ENCODE data around the gene AMMECR1L.
"Not testable (repeated sequence)": the region's sequence is repeated elsewhere in the genome, so short reads cannot be mapped to it uniquely, and the experiment has no call there.

The AMMECR1L gene

GRCh38 chr2:127885780-127886592 lies at the start of gene AMMECR1L:
TSS of gene AMMECR1L (minus strand) at chr2:127885956. CDS start at chr2:127874234, 11,722 bp downstream.
- peak; percentile 28 to 47 for DNase-seq (ENCODE audit: low read depth in 2 of 2)

GRCh38 chr2:127935337-127935736 lies 49.6 kb upstream of the AMMECR1L start:
- DNase-seq (ENCODE audit: low read depth in 2 of 2), result no peak

GRCh38 chr2:127932199-127932876 lies 46.6 kb upstream of the AMMECR1L start:
- DNase-seq (ENCODE audit: low read depth in 2 of 2), result peak; percentile 31 to 33

- DNase-seq (ENCODE audit: low read depth in 2 of 2), result no peak
These were observed 43.7 kb upstream of the AMMECR1L start for GRCh38 chr2:127929449-127929848.

GRCh38 chr2:127927384-127927783 lies 41.6 kb upstream of the AMMECR1L start:
- no peak for DNase-seq (ENCODE audit: low read depth in 2 of 2)

GRCh38 chr2:127917916-127918315 lies 32.2 kb upstream of the AMMECR1L start:
- no peak for DNase-seq (ENCODE audit: low read depth in 2 of 2)

- no peak for DNase-seq (ENCODE audit: low read depth in 2 of 2)
These were observed 28.2 kb upstream of the AMMECR1L start for GRCh38 chr2:127913808-127914457.

- no peak for DNase-seq (ENCODE audit: low read depth in 2 of 2)
These were observed 26.0 kb upstream of the AMMECR1L start for GRCh38 chr2:127911737-127912136.

- DNase-seq (ENCODE audit: low read depth in 2 of 2), result no peak
These were observed 24.7 kb upstream of the AMMECR1L start for GRCh38 chr2:127910415-127910814.

GRCh38 chr2:127909019-127909418 lies 23.3 kb upstream of the AMMECR1L start:
- DNase-seq (ENCODE audit: low read depth in 2 of 2), result no peak

- DNase-seq (ENCODE audit: low read depth in 2 of 2), result not testable (repeated sequence)
These were observed 22.1 kb upstream of the AMMECR1L start for GRCh38 chr2:127907733-127908400.

GRCh38 chr2:127906206-127906926 lies 20.6 kb upstream of the AMMECR1L start:
- no peak for DNase-seq (ENCODE audit: low read depth in 2 of 2)

GRCh38 chr2:127901339-127902056 lies 15.7 kb upstream of the AMMECR1L start:
- DNase-seq (ENCODE audit: low read depth in 2 of 2), result no peak

GRCh38 chr2:127897531-127898211 lies 11.9 kb upstream of the AMMECR1L start:
- DNase-seq (ENCODE audit: low read depth in 2 of 2), result no peak

- DNase-seq (ENCODE audit: low read depth in 2 of 2), result no peak
These were observed 7.7 kb upstream of the AMMECR1L start for GRCh38 chr2:127893494-127893893.

- no peak for DNase-seq (ENCODE audit: low read depth in 2 of 2)
These were observed 7.3 kb upstream of the AMMECR1L start for GRCh38 chr2:127893033-127893432.

GRCh38 chr2:127891811-127892210 lies 6.1 kb upstream of the AMMECR1L start:
- DNase-seq (ENCODE audit: low read depth in 2 of 2), result no peak

GRCh38 chr2:127890756-127891155 lies 5.0 kb upstream of the AMMECR1L start:
- DNase-seq (ENCODE audit: low read depth in 2 of 2), result not testable (repeated sequence)

- DNase-seq (ENCODE audit: low read depth in 2 of 2), result no peak
These were observed 3.0 kb upstream of the AMMECR1L start for GRCh38 chr2:127888772-127889171.

GRCh38 chr2:127887776-127888130 lies 2.0 kb upstream of the AMMECR1L start:
- no peak for DNase-seq (ENCODE audit: low read depth in 2 of 2)

All from fibroblast of skin of left biceps (primary cell).